HEK293 (cell line): Measurements from ENCODE around the gene TMEM135.

Source experiments
- CTCF ChIA-PET: fragments of 350-600 bp; formaldehyde crosslinking; extraction: SDS; loops from one replicate; lab custom pipeline; 2021; ENCODE audit warnings: antibody characterized with exemption; lab: Yijun Ruan, JAX
- POLR2A ChIA-PET: fragments of 300-600 bp; formaldehyde crosslinking; extraction: SDS; loops from one replicate; lab custom pipeline; 2020; ENCODE audit warnings: antibody characterized with exemption, inconsistent platforms; lab: Yijun Ruan, JAX
- H3K27ac ChIP-seq: fragments of 200-500 bp; sonication (Bioruptor generic); 2 replicates; pipeline ENCODE4 v1.5.1; 2014; ENCODE audit warnings: low read depth, low read length, control low read depth, inconsistent platforms; ENCODE audit errors: extremely low read depth
- H3K36me3 ChIP-seq, 2 experiments: fragments of 200-500 bp in 1 of 2; sonication (Bioruptor generic) in 1 of 2; 1 replicate in 1 of 2; 2 replicates in 1 of 2; pipeline ENCODE4 v1.5.1; 2014 to 2017; ENCODE audit warnings: inconsistent platforms in 2 of 2, low read length in 2 of 2; ENCODE audit not compliant: control insufficient read depth in 2 of 2, insufficient read depth in 1 of 2
- H3K4me1 ChIP-seq: fragments of 200-500 bp; sonication (Bioruptor generic); 2 replicates; pipeline ENCODE4 v1.5.1; 2014; ENCODE audit warnings: mild to moderate bottlenecking, low read length, inconsistent platforms; ENCODE audit not compliant: control insufficient read depth, insufficient read depth
- H3K4me3 ChIP-seq: 2 replicates; pipeline ENCODE4 v1.5.1; 2011; ENCODE audit warnings: low read depth, mild to moderate bottlenecking, control low read depth, low read length, moderate library complexity
- H3K9me3 ChIP-seq: fragments of 200-500 bp; sonication (Bioruptor generic); 2 replicates; pipeline ENCODE4 v1.5.1; 2014; ENCODE audit warnings: low read depth, low read length, inconsistent platforms; ENCODE audit not compliant: control insufficient read depth, insufficient read depth
- KLF16 ChIP-seq: fragments of 450-650 bp; formaldehyde crosslinking; IDR thresholded peaks from 2 replicates; pipeline ENCODE4 v1.5.1; 2017; ENCODE audit warnings: missing biosample characterization, missing genetic modification characterization
- SP7 ChIP-seq: fragments of 450-650 bp; formaldehyde crosslinking; IDR thresholded peaks from 2 replicates; pipeline ENCODE4 v1.5.1; 2016; ENCODE audit warnings: missing biosample characterization, missing genetic modification characterization
- TRIM28 ChIP-seq: IDR thresholded peaks from 2 replicates; pipeline ENCODE4 v1.6.1; 2011; ENCODE audit warnings: low read length, control low read depth, borderline replicate concordance
- ZBTB20 ChIP-seq: fragments of 450-650 bp; formaldehyde crosslinking; IDR thresholded peaks from 2 replicates; pipeline ENCODE4 v1.5.1; 2016; ENCODE audit warnings: missing biosample characterization, missing genetic modification characterization
- ZBTB49 ChIP-seq: fragments of 450-650 bp; formaldehyde crosslinking; IDR thresholded peaks from 2 replicates; pipeline ENCODE4 v1.5.1; 2016; ENCODE audit warnings: missing biosample characterization, missing genetic modification characterization, low read depth
- ZNF114 ChIP-seq: fragments of 450-650 bp; formaldehyde crosslinking; IDR thresholded peaks from 2 replicates; pipeline ENCODE4 v1.5.0; 2017; ENCODE audit warnings: missing biosample characterization, missing genetic modification characterization
- ZNF175 ChIP-seq: fragments of 450-650 bp; formaldehyde crosslinking; IDR thresholded peaks from 2 replicates; pipeline ENCODE4 v1.5.1; 2016; ENCODE audit warnings: missing biosample characterization, missing genetic modification characterization
- ZNF184 ChIP-seq: fragments of 450-650 bp; IDR thresholded peaks from 2 replicates; pipeline ENCODE4 v1.5.1; 2018; ENCODE audit warnings: missing biosample characterization, mild to moderate bottlenecking, missing genetic modification characterization
- ZNF223 ChIP-seq: fragments of 450-650 bp; formaldehyde crosslinking; IDR thresholded peaks from 2 replicates; pipeline ENCODE4 v1.5.1; 2016; ENCODE audit warnings: missing biosample characterization, missing genetic modification characterization
- ZNF24 ChIP-seq: fragments of 450-650 bp; formaldehyde crosslinking; IDR thresholded peaks from 2 replicates; pipeline ENCODE4 v1.5.1; 2016; ENCODE audit warnings: missing biosample characterization, missing genetic modification characterization
- ZNF350 ChIP-seq: fragments of 450-650 bp; formaldehyde crosslinking; IDR thresholded peaks from 2 replicates; pipeline ENCODE4 v1.5.0; 2017; ENCODE audit warnings: missing biosample characterization, mild to moderate bottlenecking, missing genetic modification characterization
- ZNF404 ChIP-seq: fragments of 450-650 bp; formaldehyde crosslinking; IDR thresholded peaks from 2 replicates; pipeline ENCODE4 v1.5.1; 2017; ENCODE audit warnings: missing biosample characterization, missing genetic modification characterization
- ZNF530 ChIP-seq: fragments of 450-650 bp; formaldehyde crosslinking; IDR thresholded peaks from 2 replicates; pipeline ENCODE4 v1.5.1; 2016; ENCODE audit warnings: low read depth, missing biosample characterization, missing genetic modification characterization
- ZNF558 ChIP-seq: fragments of 450-650 bp; formaldehyde crosslinking; IDR thresholded peaks from 2 replicates; pipeline ENCODE4 v1.5.1; 2016; ENCODE audit warnings: missing biosample characterization, missing genetic modification characterization
- ZNF596 ChIP-seq: fragments of 450-650 bp; IDR thresholded peaks from 2 replicates; pipeline ENCODE4 v1.5.0; 2018; ENCODE audit warnings: missing biosample characterization, mild to moderate bottlenecking, missing genetic modification characterization, moderate library complexity
- ZNF624 ChIP-seq: fragments of 450-650 bp; formaldehyde crosslinking; IDR thresholded peaks from 2 replicates; pipeline ENCODE4 v1.5.1; 2017; ENCODE audit warnings: missing biosample characterization, missing genetic modification characterization
- ZSCAN23 ChIP-seq: fragments of 450-650 bp; formaldehyde crosslinking; IDR thresholded peaks from 2 replicates; pipeline ENCODE4 v1.5.1; 2016; ENCODE audit warnings: missing biosample characterization, missing genetic modification characterization
- ZSCAN30 ChIP-seq: fragments of 450-650 bp; IDR thresholded peaks from 2 replicates; pipeline ENCODE4 v1.5.1; 2018; ENCODE audit warnings: missing biosample characterization, mild to moderate bottlenecking, missing genetic modification characterization, moderate library complexity
- ZSCAN5A ChIP-seq: fragments of 450-650 bp; formaldehyde crosslinking; IDR thresholded peaks from 2 replicates; pipeline ENCODE4 v1.5.1; 2016; ENCODE audit warnings: missing biosample characterization, missing genetic modification characterization
- TF ChIP-seq, protein P1 (sequence below): fragments of 450-650 bp; formaldehyde crosslinking; IDR thresholded peaks from 2 replicates; pipeline ENCODE4 v1.5.1; 2016; ENCODE audit warnings: missing biosample characterization, missing genetic modification characterization
- TF ChIP-seq, protein P2 (sequence below): fragments of 450-650 bp; formaldehyde crosslinking; IDR thresholded peaks from 2 replicates; pipeline ENCODE4 v1.5.1; 2016; ENCODE audit warnings: missing biosample characterization, missing genetic modification characterization
- TF ChIP-seq, protein P3 (sequence below): fragments of 450-650 bp; formaldehyde crosslinking; IDR thresholded peaks from 2 replicates; pipeline ENCODE4 v1.5.1; 2016; ENCODE audit warnings: missing biosample characterization, missing genetic modification characterization, borderline replicate concordance
- TF ChIP-seq, protein P4 (sequence below): fragments of 450-650 bp; formaldehyde crosslinking; IDR thresholded peaks from 2 replicates; pipeline ENCODE4 v1.5.1; 2017; ENCODE audit warnings: missing biosample characterization, missing genetic modification characterization

TMEM135 gene

GRCh38 chr11:87061766-87062165 lies 24.0 kb downstream of the TMEM135 start:
- Histone ChIP-seq H3K4me1 (no peaks in the 10 kb centered on the region), H3K9me3 (no peaks in the 10 kb centered on the region), H3K27ac (no peak overlapping the region), H3K36me3 (no peaks in the 10 kb centered on the region), H3K4me3 (no peak overlapping the region)
- ChIA-PET POLR2A (no interaction called here), CTCF (interaction anchor here (0.6 kb wide), 1 partner anchor 1515 kb away, joined by 3 read pairs; no protein-coding TSS in a partner anchor)
- TF ChIP-seq, protein P1, sequence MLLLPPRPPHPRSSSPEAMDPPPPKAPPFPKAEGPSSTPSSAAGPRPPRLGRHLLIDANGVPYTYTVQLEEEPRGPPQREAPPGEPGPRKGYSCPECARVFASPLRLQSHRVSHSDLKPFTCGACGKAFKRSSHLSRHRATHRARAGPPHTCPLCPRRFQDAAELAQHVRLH (tag by site-specific recombination) = no peak
- no peak for TF ChIP-seq KLF16
- no peak for TF ChIP-seq ZBTB49
- no peak for TF ChIP-seq ZNF596 (tag by site-specific recombination)
- no peak for TF ChIP-seq ZNF624 (tag by site-specific recombination)
- TF ChIP-seq ZNF114 = no peak
- TF ChIP-seq ZNF350 (tag by site-specific recombination) = no peak
- no peak for TF ChIP-seq ZNF404 (tag by site-specific recombination)

- no peak overlapping the region for H3K27ac ChIP-seq
- no peaks in the 10 kb centered on the region for H3K36me3 ChIP-seq
- TF ChIP-seq, protein P2, sequence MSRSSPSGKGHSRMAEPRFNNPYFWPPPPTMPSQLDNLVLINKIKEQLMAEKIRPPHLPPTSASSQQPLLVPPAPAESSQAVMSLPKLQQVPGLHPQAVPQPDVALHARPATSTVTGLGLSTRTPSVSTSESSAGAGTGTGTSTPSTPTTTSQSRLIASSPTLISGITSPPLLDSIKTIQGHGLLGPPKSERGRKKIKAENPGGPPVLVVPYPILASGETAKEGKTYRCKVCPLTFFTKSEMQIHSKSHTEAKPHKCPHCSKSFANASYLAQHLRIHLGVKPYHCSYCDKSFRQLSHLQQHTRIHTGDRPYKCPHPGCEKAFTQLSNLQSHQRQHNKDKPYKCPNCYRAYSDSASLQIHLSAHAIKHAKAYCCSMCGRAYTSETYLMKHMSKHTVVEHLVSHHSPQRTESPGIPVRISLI (tag by site-specific recombination) = no peak
- TF ChIP-seq ZSCAN5A = no peak
- no peak for TF ChIP-seq ZBTB20 (tag by site-specific recombination)
- no peak for TF ChIP-seq ZNF223 (tag by site-specific recombination)
- TF ChIP-seq ZNF530 (tag by site-specific recombination) = no peak
- TF ChIP-seq SP7 = no peak
- TF ChIP-seq ZSCAN23 (tag by site-specific recombination) = no peak
- TF ChIP-seq ZNF558 (tag by site-specific recombination) = no peak
- TF ChIP-seq ZNF596 (tag by site-specific recombination) = no peak
- TF ChIP-seq ZNF175 (tag by site-specific recombination) = no peak
- TF ChIP-seq ZNF24 (tag by site-specific recombination) = no peak
- TF ChIP-seq ZNF184 = no peak
- TF ChIP-seq, protein P3, sequence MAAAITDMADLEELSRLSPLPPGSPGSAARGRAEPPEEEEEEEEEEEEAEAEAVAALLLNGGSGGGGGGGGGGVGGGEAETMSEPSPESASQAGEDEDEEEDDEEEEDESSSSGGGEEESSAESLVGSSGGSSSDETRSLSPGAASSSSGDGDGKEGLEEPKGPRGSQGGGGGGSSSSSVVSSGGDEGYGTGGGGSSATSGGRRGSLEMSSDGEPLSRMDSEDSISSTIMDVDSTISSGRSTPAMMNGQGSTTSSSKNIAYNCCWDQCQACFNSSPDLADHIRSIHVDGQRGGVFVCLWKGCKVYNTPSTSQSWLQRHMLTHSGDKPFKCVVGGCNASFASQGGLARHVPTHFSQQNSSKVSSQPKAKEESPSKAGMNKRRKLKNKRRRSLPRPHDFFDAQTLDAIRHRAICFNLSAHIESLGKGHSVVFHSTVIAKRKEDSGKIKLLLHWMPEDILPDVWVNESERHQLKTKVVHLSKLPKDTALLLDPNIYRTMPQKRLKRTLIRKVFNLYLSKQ (tag by site-specific recombination) = no peak
- no peak for TF ChIP-seq TRIM28
- TF ChIP-seq, protein P4, sequence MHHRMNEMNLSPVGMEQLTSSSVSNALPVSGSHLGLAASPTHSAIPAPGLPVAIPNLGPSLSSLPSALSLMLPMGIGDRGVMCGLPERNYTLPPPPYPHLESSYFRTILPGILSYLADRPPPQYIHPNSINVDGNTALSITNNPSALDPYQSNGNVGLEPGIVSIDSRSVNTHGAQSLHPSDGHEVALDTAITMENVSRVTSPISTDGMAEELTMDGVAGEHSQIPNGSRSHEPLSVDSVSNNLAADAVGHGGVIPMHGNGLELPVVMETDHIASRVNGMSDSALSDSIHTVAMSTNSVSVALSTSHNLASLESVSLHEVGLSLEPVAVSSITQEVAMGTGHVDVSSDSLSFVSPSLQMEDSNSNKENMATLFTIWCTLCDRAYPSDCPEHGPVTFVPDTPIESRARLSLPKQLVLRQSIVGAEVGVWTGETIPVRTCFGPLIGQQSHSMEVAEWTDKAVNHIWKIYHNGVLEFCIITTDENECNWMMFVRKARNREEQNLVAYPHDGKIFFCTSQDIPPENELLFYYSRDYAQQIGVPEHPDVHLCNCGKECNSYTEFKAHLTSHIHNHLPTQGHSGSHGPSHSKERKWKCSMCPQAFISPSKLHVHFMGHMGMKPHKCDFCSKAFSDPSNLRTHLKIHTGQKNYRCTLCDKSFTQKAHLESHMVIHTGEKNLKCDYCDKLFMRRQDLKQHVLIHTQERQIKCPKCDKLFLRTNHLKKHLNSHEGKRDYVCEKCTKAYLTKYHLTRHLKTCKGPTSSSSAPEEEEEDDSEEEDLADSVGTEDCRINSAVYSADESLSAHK = no peak
- no peak for TF ChIP-seq ZSCAN30 (tag by site-specific recombination)
- TF ChIP-seq, all 188 proteins: peak for 0
- Histone ChIP-seq H3K4me3 (no peak overlapping the region), H3K9me3 (no peaks in the 10 kb centered on the region), H3K4me1 (no peaks in the 10 kb centered on the region)
- CTCF ChIA-PET = interaction anchor here (1.1 kb wide), 1 partner anchor 33 kb away, joined by 6 read pairs; no protein-coding TSS in a partner anchor
- POLR2A ChIA-PET = no interaction called here
Measured at GRCh38 chr11:87063982-87064381, 26.2 kb downstream of the TMEM135 start.
